HepG2 (cell line): ENCODE results near the gene CCDC88C.

Source experiments
- ARID4A ChIP-seq: sonication (generic); formaldehyde crosslinking; IDR thresholded peaks from 2 replicates; pipeline ENCODE4 v1.5.0; 2020; ENCODE audit warnings: mild to moderate bottlenecking, missing genetic modification reagents, borderline replicate concordance
- ATF2 ChIP-seq: sonication (generic); formaldehyde crosslinking; IDR thresholded peaks from 2 replicates; pipeline ENCODE4 v1.4.0; 2020; ENCODE audit warnings: missing genetic modification reagents
- CTCF ChIP-seq: sonication (generic); formaldehyde crosslinking; IDR thresholded peaks from 2 replicates; pipeline ENCODE4 v1.5.0; 2020; ENCODE audit warnings: mild to moderate bottlenecking, missing genetic modification reagents, moderate library complexity
- EP300 ChIP-seq, 3 experiments: sonication (generic) in 1 of 3; formaldehyde crosslinking in 1 of 3; IDR thresholded peaks; 2 replicates each; pipeline versions ENCODE4 v1.5.1 to v1.6.1; 2011 to 2020; ENCODE audit warnings: low read depth in 2 of 3, low read length in 2 of 3, borderline replicate concordance in 1 of 3, improper control_type of control experiment in 1 of 3, mild to moderate bottlenecking in 1 of 3, missing genetic modification reagents in 1 of 3, moderate library complexity in 1 of 3
- HDAC2 ChIP-seq: sonication (generic); formaldehyde crosslinking; IDR thresholded peaks from 2 replicates; pipeline ENCODE4 v1.4.0; 2020; ENCODE audit warnings: missing genetic modification reagents
- JDP2 ChIP-seq: sonication (generic); formaldehyde crosslinking; IDR thresholded peaks from 2 replicates; pipeline ENCODE4 v1.8.1; 2022; ENCODE audit warnings: missing genetic modification reagents, borderline replicate concordance
- KLF16 ChIP-seq, 2 experiments: sonication (generic) in 1 of 2; formaldehyde crosslinking in 1 of 2; IDR thresholded peaks; 2 replicates each; pipeline versions ENCODE4 v1.6.1 to v1.8.0; 2016 to 2023; ENCODE audit warnings: missing genetic modification reagents in 2 of 2, missing compliant biosample characterization in 1 of 2
- NR2C2 ChIP-seq: sonication (generic); formaldehyde crosslinking; IDR thresholded peaks from 2 replicates; pipeline ENCODE4 v1.4.0; 2020; ENCODE audit warnings: missing genetic modification reagents, mild to moderate bottlenecking, moderate library complexity, borderline replicate concordance
- ZBTB10 ChIP-seq: sonication (generic); formaldehyde crosslinking; IDR thresholded peaks from 2 replicates; pipeline ENCODE4 v1.4.0; 2020; ENCODE audit warnings: missing genetic modification reagents, borderline replicate concordance
- ZBTB4 ChIP-seq: sonication (generic); formaldehyde crosslinking; IDR thresholded peaks from 2 replicates; pipeline ENCODE4 v1.4.0; 2020; ENCODE audit warnings: missing genetic modification reagents, mild to moderate bottlenecking, borderline replicate concordance
- ZFP1 ChIP-seq: IDR thresholded peaks from 2 replicates; pipeline ENCODE4 v1.6.1; 2016
- ZNF329 ChIP-seq: sonication (generic); formaldehyde crosslinking; IDR thresholded peaks from 2 replicates; pipeline ENCODE4 v1.9.0; 2021; ENCODE audit warnings: low read depth, mild to moderate bottlenecking, missing genetic modification reagents
- ZNF720 ChIP-seq: sonication (generic); formaldehyde crosslinking; IDR thresholded peaks from 2 replicates; pipeline ENCODE4 v1.4.0; 2020; ENCODE audit warnings: missing genetic modification reagents

- TF ChIP-seq EP300 (IDR thresholded peaks at IDR 0.05; ENCODE audit: low read depth in 2 of 2, low read length in 2 of 2) = no peak
- TF ChIP-seq EP300 (CRISPR knock-in tag; IDR thresholded peaks at IDR 0.05; ENCODE audit: borderline replicate concordance) = no peak
- TF ChIP-seq ATF2 (CRISPR knock-in tag) = no peak
- no peak for TF ChIP-seq ARID4A (CRISPR knock-in tag)
- TF ChIP-seq ZNF329 (CRISPR knock-in tag) = no peak
- no peak for TF ChIP-seq ZBTB4 (CRISPR knock-in tag)
- no peak for TF ChIP-seq HDAC2 (CRISPR knock-in tag)
- TF ChIP-seq ZFP1 (CRISPR knock-in tag) = no peak
- no peak for TF ChIP-seq ZNF720 (CRISPR knock-in tag)
- TF ChIP-seq CTCF (CRISPR knock-in tag) = no peak
- no peak for TF ChIP-seq ZBTB10
- TF ChIP-seq KLF16 (CRISPR knock-in tag; IDR thresholded peaks at IDR 0.05) = no peak
- no peak for TF ChIP-seq NR2C2 (CRISPR knock-in tag)
- TF ChIP-seq JDP2 (CRISPR knock-in tag) = no peak
Measured at GRCh38 chr14:91292491-91292890, 125.1 kb downstream of the CCDC88C start.
